Upper lobe of right lung (tissue), 1 donor: ENCODE data around the gene VPS13D. TPM values are rescaled to one million over a fixed set of nuclear protein-coding genes. Genes with fewer than 3 reads are reported as not detected.
"Not testable (repeated sequence)": the region's sequence is repeated elsewhere in the genome, so short reads cannot be mapped to it uniquely, and the experiment has no call there.

ENCODE experiments used
- ATAC-seq: fragments of 200-7000 bp; cut with Tn5 transposase; one replicate; pipeline ENCODE4 v1.9.1; 2020; ENCODE audit warnings: mild to moderate bottlenecking, moderate library complexity
- DNase-seq: peaks from one replicate; pipeline ENCODE4 v3.0.0-alpha.2; 2020
- H3K27ac ChIP-seq: fragments of 200-600 bp; one replicate; pipeline ENCODE4 v1.8.0; 2022
- H3K27me3 ChIP-seq: fragments of 200-600 bp; one replicate; pipeline ENCODE4 v1.8.0; 2022; ENCODE audit warnings: mild to moderate bottlenecking
- H3K36me3 ChIP-seq: fragments of 200-600 bp; one replicate; pipeline ENCODE4 v1.8.0; 2022
- H3K4me1 ChIP-seq: fragments of 200-600 bp; one replicate; pipeline ENCODE4 v1.8.0; 2022
- H3K4me3 ChIP-seq: fragments of 200-600 bp; one replicate; pipeline ENCODE4 v1.8.0; 2022; ENCODE audit warnings: mild to moderate bottlenecking
- H3K9me3 ChIP-seq: fragments of 200-600 bp; one replicate; pipeline ENCODE4 v1.8.0; 2022
- CTCF ChIP-seq: fragments of 200-600 bp; IDR thresholded peaks from one replicate; pipeline ENCODE4 v1.8.0; 2022; ENCODE audit warnings: antibody characterized with exemption
- intact Hi-C: fragments of 100-400 bp; cut with DNase I; formaldehyde crosslinking; loops from one replicate; pipeline ENCODE4 v1.11.0; 2022
- total RNA-seq: library from RNA; stranded (reverse); fragmentation: NEBNext Ultra II Directional; extraction: Animal tissue kit (Norgen Biotek cat#: 25700); gene quantifications from one replicate; pipeline ENCODE4 v1.2.1, GENCODE V29; 2021
- donor health status: DM: no; HTN: yes; CAD: no; lungs with severe emphysema.

Gene VPS13D
- total RNA-seq, 1 donor from 2014 or later: 74.7 TPM

GRCh38 chr1:12519693-12520364, 290.0 kb downstream of the VPS13D start:
- H3K36me3 ChIP-seq: no peaks in the 10 kb centered on the region
- DNase-seq (no peak), ATAC-seq (peak; percentile 26)
- H3K27ac ChIP-seq: no peak overlapping the region
- intact Hi-C loops: no loop called here
- H3K27me3 ChIP-seq: no peaks in the 10 kb centered on the region
- no peak for TF ChIP-seq CTCF
- peaks cover 17% of the 10 kb centered on the region for H3K4me1 ChIP-seq
- H3K4me3 ChIP-seq: no peak overlapping the region
- no peaks in the 10 kb centered on the region for H3K9me3 ChIP-seq

GRCh38 chr1:12521096-12521495, 291.3 kb downstream of the VPS13D start:
- H3K27ac ChIP-seq: no peak overlapping the region
- TF ChIP-seq CTCF: no peak
- ATAC-seq (no peak), DNase-seq (no peak)
- H3K4me3 ChIP-seq: no peak overlapping the region
- peaks cover 20% of the 10 kb centered on the region for H3K4me1 ChIP-seq
- H3K27me3 ChIP-seq: no peaks in the 10 kb centered on the region
- intact Hi-C loops: no loop called here
- H3K36me3 ChIP-seq: no peaks in the 10 kb centered on the region
- no peaks in the 10 kb centered on the region for H3K9me3 ChIP-seq

GRCh38 chr1:12522780-12523179, 292.9 kb downstream of the VPS13D start:
- H3K36me3 ChIP-seq, DNase-seq, intact Hi-C loops, H3K9me3 ChIP-seq, H3K27me3 ChIP-seq, H3K27ac ChIP-seq, H3K4me3 ChIP-seq, ATAC-seq: not testable (repeated sequence)
- peaks cover 28% of the 10 kb centered on the region for H3K4me1 ChIP-seq

- Histone ChIP-seq H3K4me1 (peaks cover 33% of the 10 kb centered on the region), H3K9me3 (no peaks in the 10 kb centered on the region), H3K27ac (no peak overlapping the region), H3K36me3 (no peaks in the 10 kb centered on the region), H3K4me3 (no peak overlapping the region), H3K27me3 (no peaks in the 10 kb centered on the region)
- DNase-seq (no peak), ATAC-seq (no peak)
- TF ChIP-seq CTCF: no peak
- intact Hi-C loops: no loop called here
Observed at GRCh38 chr1:12524266-12524665, 294.4 kb downstream of the VPS13D start.

- H3K9me3 ChIP-seq: no peaks in the 10 kb centered on the region
- H3K4me3 ChIP-seq: no peak overlapping the region
- ATAC-seq (peak; percentile 82), DNase-seq (peak; percentile 87)
- intact Hi-C loops: no loop called here
- no peak overlapping the region for H3K27ac ChIP-seq
- no peaks in the 10 kb centered on the region for H3K27me3 ChIP-seq
- TF ChIP-seq CTCF: no peak
- H3K4me1 ChIP-seq: peaks cover 39% of the 10 kb centered on the region
- H3K36me3 ChIP-seq: no peaks in the 10 kb centered on the region
Observed at GRCh38 chr1:12525311-12526181, 295.7 kb downstream of the VPS13D start.

GRCh38 chr1:12527564-12527963, 297.7 kb downstream of the VPS13D start:
- Histone ChIP-seq H3K27ac (peak overlapping the region; percentile 69), H3K27me3 (no peaks in the 10 kb centered on the region), H3K36me3 (no peaks in the 10 kb centered on the region), H3K9me3 (no peaks in the 10 kb centered on the region), H3K4me3 (no peak overlapping the region), H3K4me1 (peaks cover 43% of the 10 kb centered on the region)
- no peak for TF ChIP-seq CTCF
- ATAC-seq (no peak), DNase-seq (peak; percentile 63)
- intact Hi-C loops: no loop called here
